ENCODE results near the gene PYM1. TPM values are rescaled to one million over a fixed set of nuclear protein-coding genes. Genes with fewer than 3 reads are reported as not detected.

Gene PYM1
- total and polyA plus RNA-seq, 2 of the 13 experiments (the other 11 are each of a cell fraction or from before 2014, with no cell fraction given) = 44.0 to 51.8 TPM

- TF ChIP-seq, protein P1, sequence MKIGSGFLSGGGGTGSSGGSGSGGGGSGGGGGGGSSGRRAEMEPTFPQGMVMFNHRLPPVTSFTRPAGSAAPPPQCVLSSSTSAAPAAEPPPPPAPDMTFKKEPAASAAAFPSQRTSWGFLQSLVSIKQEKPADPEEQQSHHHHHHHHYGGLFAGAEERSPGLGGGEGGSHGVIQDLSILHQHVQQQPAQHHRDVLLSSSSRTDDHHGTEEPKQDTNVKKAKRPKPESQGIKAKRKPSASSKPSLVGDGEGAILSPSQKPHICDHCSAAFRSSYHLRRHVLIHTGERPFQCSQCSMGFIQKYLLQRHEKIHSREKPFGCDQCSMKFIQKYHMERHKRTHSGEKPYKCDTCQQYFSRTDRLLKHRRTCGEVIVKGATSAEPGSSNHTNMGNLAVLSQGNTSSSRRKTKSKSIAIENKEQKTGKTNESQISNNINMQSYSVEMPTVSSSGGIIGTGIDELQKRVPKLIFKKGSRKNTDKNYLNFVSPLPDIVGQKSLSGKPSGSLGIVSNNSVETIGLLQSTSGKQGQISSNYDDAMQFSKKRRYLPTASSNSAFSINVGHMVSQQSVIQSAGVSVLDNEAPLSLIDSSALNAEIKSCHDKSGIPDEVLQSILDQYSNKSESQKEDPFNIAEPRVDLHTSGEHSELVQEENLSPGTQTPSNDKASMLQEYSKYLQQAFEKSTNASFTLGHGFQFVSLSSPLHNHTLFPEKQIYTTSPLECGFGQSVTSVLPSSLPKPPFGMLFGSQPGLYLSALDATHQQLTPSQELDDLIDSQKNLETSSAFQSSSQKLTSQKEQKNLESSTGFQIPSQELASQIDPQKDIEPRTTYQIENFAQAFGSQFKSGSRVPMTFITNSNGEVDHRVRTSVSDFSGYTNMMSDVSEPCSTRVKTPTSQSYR (CRISPR knock-in tag; IDR thresholded peaks at IDR 0.05; ENCODE audit: borderline replicate concordance) = no peak
- TF ChIP-seq MIER2 (CRISPR knock-in tag; IDR thresholded peaks at IDR 0.05) (no peak), JUNB (CRISPR knock-in tag; IDR thresholded peaks at IDR 0.05; ENCODE audit: borderline replicate concordance) (no peak), TFDP1 (CRISPR knock-in tag; IDR thresholded peaks at IDR 0.05; ENCODE audit: borderline replicate concordance) (peak; percentile 81; the same call in 1 of the 2 replicates), BRD4 (CRISPR knock-in tag; IDR thresholded peaks at IDR 0.05) (no peak), ZC3H4 (CRISPR knock-in tag; IDR thresholded peaks at IDR 0.05; ENCODE audit: borderline replicate concordance) (no peak), NKX3-1 (CRISPR knock-in tag; IDR thresholded peaks at IDR 0.05) (peak; percentile 45; the same call in 1 of the 2 replicates), GABPA (IDR thresholded peaks at IDR 0.05; ENCODE audit: low read depth, low read length) (no peak), GABPA (CRISPR knock-in tag; IDR thresholded peaks at IDR 0.05; ENCODE audit: low read depth) (no peak; the same call in 1 of the 2 replicates), KLF16 (CRISPR knock-in tag; IDR thresholded peaks at IDR 0.05) (no peak; a peak in 1 of 4 replicates), THAP11 (CRISPR knock-in tag; IDR thresholded peaks at IDR 0.05) (no peak), FOXM1 (CRISPR knock-in tag; IDR thresholded peaks at IDR 0.05) (no peak), ZNF275 (CRISPR knock-in tag; IDR thresholded peaks at IDR 0.05; ENCODE audit: borderline replicate concordance) (no peak), KDM4B (CRISPR knock-in tag; IDR thresholded peaks at IDR 0.05) (no peak), MBD4 (IDR thresholded peaks at IDR 0.05; ENCODE audit: borderline replicate concordance, low read length) (no peak), NFRKB (IDR thresholded peaks at IDR 0.05) (no peak), PATZ1 (CRISPR knock-in tag; IDR thresholded peaks at IDR 0.05) (peak; percentile 90)
- TF ChIP-seq, protein P2, sequence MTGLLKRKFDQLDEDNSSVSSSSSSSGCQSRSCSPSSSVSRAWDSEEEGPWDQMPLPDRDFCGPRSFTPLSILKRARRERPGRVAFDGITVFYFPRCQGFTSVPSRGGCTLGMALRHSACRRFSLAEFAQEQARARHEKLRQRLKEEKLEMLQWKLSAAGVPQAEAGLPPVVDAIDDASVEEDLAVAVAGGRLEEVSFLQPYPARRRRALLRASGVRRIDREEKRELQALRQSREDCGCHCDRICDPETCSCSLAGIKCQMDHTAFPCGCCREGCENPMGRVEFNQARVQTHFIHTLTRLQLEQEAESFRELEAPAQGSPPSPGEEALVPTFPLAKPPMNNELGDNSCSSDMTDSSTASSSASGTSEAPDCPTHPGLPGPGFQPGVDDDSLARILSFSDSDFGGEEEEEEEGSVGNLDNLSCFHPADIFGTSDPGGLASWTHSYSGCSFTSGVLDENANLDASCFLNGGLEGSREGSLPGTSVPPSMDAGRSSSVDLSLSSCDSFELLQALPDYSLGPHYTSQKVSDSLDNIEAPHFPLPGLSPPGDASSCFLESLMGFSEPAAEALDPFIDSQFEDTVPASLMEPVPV (CRISPR knock-in tag; IDR thresholded peaks at IDR 0.05) = no peak
- TF ChIP-seq, protein P3, sequence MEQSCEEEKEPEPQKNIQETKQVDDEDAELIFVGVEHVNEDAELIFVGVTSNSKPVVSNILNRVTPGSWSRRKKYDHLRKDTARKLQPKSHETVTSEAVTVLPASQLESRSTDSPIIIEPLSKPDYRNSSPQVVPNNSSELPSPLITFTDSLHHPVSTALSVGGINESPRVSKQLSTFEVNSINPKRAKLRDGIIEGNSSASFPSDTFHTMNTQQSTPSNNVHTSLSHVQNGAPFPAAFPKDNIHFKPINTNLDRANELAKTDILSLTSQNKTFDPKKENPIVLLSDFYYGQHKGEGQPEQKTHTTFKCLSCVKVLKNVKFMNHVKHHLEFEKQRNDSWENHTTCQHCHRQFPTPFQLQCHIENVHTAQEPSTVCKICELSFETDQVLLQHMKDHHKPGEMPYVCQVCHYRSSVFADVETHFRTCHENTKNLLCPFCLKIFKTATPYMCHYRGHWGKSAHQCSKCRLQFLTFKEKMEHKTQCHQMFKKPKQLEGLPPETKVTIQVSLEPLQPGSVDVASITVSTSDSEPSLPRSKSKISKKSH (CRISPR knock-in tag; IDR thresholded peaks at IDR 0.05; ENCODE audit: borderline replicate concordance) = no peak
These were observed 39.0 kb upstream of the PYM1 start, which contains the start of gene CDK2 (continued) for GRCh38 chr12:55966408-55967281.

Data from HepG2 (cell line).